Measurements from ENCODE around the gene ZNF593OS. TPM values are rescaled to one million over a fixed set of nuclear protein-coding genes. Genes with fewer than 3 reads are reported as not detected.

Gene ZNF593OS
- total RNA-seq (2014; rRNA removed; shearing (Covaris generic)) = 1.6 TPM in 1 of 2 replicates, not detected in the other

GRCh38 chr1:26171084-26172072 lies at the start of gene ZNF593OS:
ZNF593OS (minus strand) TSS chr1:26171832; CDS start chr1:26171661, 171 bp downstream.
- DNase-seq (ENCODE audit: low spot score) = no peak

- no peak for DNase-seq (ENCODE audit: low spot score)
These were observed 49.5 kb upstream of the ZNF593OS start for GRCh38 chr1:26221094-26221493.

GRCh38 chr1:26220199-26220912 lies 48.7 kb upstream of the ZNF593OS start:
- no peak for DNase-seq (ENCODE audit: low spot score)

- no peak for DNase-seq (ENCODE audit: low spot score)
These were observed 47.4 kb upstream of the ZNF593OS start for GRCh38 chr1:26218906-26219494.

- no peak for DNase-seq (ENCODE audit: low spot score)
These were observed 43.6 kb upstream of the ZNF593OS start for GRCh38 chr1:26215246-26215645.

GRCh38 chr1:26213335-26213905 lies 41.8 kb upstream of the ZNF593OS start:
- no peak for DNase-seq (ENCODE audit: low spot score)

- DNase-seq (ENCODE audit: low spot score) = no peak
These were observed 41.1 kb upstream of the ZNF593OS start for GRCh38 chr1:26212726-26213125.

- DNase-seq (ENCODE audit: low spot score) = no peak
These were observed 38.7 kb upstream of the ZNF593OS start for GRCh38 chr1:26210147-26210870.

- DNase-seq (ENCODE audit: low spot score) = no peak
These were observed 32.1 kb upstream of the ZNF593OS start for GRCh38 chr1:26203642-26204318.

- no peak for DNase-seq (ENCODE audit: low spot score)
These were observed 28.8 kb upstream of the ZNF593OS start for GRCh38 chr1:26200413-26200812.

GRCh38 chr1:26197813-26198212 lies 26.2 kb upstream of the ZNF593OS start:
- DNase-seq (ENCODE audit: low spot score) = no peak

- DNase-seq (ENCODE audit: low spot score) = no peak
These were observed 25.7 kb upstream of the ZNF593OS start for GRCh38 chr1:26197301-26197700.

- DNase-seq (ENCODE audit: low spot score) = no peak
These were observed 24.2 kb upstream of the ZNF593OS start for GRCh38 chr1:26195805-26196204.

GRCh38 chr1:26191739-26192138 lies 20.1 kb upstream of the ZNF593OS start:
- DNase-seq (ENCODE audit: low spot score) = no peak

- DNase-seq (ENCODE audit: low spot score) = peak; percentile 61
These were observed 18.8 kb upstream of the ZNF593OS start, which contains the start of gene CATSPER4 for GRCh38 chr1:26190373-26190987. CATSPER4 (plus strand) TSS chr1:26190602; CDS start chr1:26190628, 26 bp downstream.

- no peak for DNase-seq (ENCODE audit: low spot score)
These were observed 18.2 kb upstream of the ZNF593OS start for GRCh38 chr1:26189751-26190275.

- DNase-seq (ENCODE audit: low spot score) = no peak
These were observed 17.7 kb upstream of the ZNF593OS start for GRCh38 chr1:26189331-26189730.

GRCh38 chr1:26188477-26188876 lies 16.8 kb upstream of the ZNF593OS start:
- no peak for DNase-seq (ENCODE audit: low spot score)

- DNase-seq (ENCODE audit: low spot score) = no peak
These were observed 16.2 kb upstream of the ZNF593OS start for GRCh38 chr1:26187882-26188281.

GRCh38 chr1:26184883-26185282 lies 13.3 kb upstream of the ZNF593OS start:
- no peak for DNase-seq (ENCODE audit: low spot score)
